Measurements from ENCODE around the gene C1QTNF2. TPM values are rescaled to one million over a fixed set of nuclear protein-coding genes. Genes with fewer than 3 reads are reported as not detected.

The C1QTNF2 gene
- total RNA-seq, 4 donors from 2014 or later: 0.59 to 0.65 TPM; not detected in 2

DNA sequence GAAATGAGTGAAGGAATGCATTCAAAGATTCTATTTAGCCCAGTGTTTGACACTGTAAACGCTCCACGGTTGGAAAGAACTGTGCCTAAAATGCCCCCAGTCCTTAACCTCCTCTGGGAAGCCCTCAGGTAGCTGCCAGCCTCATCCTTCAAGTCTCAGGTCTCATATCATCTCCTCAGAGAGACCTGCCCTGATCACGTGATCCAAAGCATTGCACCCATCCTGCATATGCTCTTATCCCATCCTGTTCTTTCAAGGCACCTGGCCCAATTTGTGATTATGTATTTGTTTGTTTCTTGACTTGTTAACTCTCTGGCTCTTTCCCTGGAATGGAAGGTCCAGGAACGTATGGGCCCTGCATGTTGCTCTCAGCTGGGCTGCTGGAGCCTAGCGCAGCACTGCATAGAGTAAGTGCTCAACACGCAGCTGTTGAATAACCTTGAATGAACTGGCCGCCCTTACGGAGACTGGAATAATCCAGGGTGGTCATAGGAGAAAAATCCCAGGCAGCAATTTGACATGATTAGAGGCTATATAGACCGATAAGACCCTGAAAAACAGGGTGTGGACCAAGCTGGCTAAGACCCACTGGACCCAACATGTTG lies 8.7 kb downstream of the C1QTNF2 start:
- DNase-seq (ENCODE audit: low spot score in 2 of 2): no peak
- 79 to 84% methylated on average over 9 of the region's 9 CpGs for WGBS, 2 donors
- intact Hi-C loops (cut with DNase I; ENCODE audit: low total_unique reads): no loop called here
- TF ChIP-seq POLR2A (IDR thresholded peaks at IDR 0.05): no peak
- TF ChIP-seq, protein P1, sequence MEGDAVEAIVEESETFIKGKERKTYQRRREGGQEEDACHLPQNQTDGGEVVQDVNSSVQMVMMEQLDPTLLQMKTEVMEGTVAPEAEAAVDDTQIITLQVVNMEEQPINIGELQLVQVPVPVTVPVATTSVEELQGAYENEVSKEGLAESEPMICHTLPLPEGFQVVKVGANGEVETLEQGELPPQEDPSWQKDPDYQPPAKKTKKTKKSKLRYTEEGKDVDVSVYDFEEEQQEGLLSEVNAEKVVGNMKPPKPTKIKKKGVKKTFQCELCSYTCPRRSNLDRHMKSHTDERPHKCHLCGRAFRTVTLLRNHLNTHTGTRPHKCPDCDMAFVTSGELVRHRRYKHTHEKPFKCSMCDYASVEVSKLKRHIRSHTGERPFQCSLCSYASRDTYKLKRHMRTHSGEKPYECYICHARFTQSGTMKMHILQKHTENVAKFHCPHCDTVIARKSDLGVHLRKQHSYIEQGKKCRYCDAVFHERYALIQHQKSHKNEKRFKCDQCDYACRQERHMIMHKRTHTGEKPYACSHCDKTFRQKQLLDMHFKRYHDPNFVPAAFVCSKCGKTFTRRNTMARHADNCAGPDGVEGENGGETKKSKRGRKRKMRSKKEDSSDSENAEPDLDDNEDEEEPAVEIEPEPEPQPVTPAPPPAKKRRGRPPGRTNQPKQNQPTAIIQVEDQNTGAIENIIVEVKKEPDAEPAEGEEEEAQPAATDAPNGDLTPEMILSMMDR (IDR thresholded peaks at IDR 0.05): no peak
- no peak overlapping the region for H3K4me3 ChIP-seq (ENCODE audit: low read depth, poor library complexity, severe bottlenecking)

DNA sequence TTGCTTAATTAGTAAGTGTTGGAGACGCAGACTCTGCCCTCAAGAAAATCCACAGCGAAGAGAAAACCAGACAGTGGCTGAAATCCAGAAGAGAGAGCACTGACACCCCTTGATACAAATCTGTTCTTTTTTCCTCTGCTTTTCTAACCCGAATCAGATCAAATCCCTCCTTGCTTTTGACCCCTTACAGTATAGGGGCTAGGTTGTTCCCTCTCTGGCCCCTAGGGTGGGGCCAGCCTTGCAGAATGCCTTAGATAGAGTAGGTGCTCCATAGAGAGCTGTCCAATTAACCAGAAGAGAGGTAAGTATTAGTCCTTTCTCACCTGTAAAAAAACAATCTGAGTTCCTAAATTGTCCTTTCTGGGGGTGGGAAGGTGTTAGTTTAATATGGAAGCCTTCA lies 10.1 kb downstream of the C1QTNF2 start:
- intact Hi-C loops (cut with DNase I; ENCODE audit: low total_unique reads): no loop called here
- no peak for DNase-seq (ENCODE audit: low spot score in 2 of 2)
- no peak overlapping the region for H3K4me3 ChIP-seq (ENCODE audit: low read depth, poor library complexity, severe bottlenecking)
- TF ChIP-seq POLR2A (IDR thresholded peaks at IDR 0.05): no peak
- TF ChIP-seq, protein P1 (IDR thresholded peaks at IDR 0.05): no peak
- WGBS, 2 donors: 17 to 30% methylated on average over 3 of the region's 3 CpGs

DNA sequence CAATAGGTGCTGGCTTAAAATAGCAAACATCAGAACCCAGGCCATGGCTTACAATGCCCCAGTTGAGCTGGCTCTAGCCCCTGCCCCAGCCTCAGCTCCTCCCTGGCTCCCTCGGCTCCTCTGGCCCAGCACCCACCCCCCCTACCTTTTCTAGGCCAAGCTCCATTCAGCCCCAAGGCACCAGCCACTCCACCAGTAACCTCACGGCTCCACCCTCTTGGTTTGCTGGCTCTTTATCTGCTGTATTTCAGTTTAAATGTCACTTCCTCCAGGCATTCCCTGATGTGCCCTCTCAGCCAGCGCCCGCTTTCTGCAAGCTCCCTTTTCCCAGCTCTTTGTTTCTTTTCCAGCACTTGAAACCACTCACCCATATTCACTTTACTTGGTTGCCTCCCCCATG lies 10.6 kb downstream of the C1QTNF2 start:
- intact Hi-C loops (cut with DNase I; ENCODE audit: low total_unique reads): no loop called here
- H3K4me3 ChIP-seq (ENCODE audit: low read depth, poor library complexity, severe bottlenecking): no peak overlapping the region
- 15 to 24% methylated on average over 4 of the region's 4 CpGs for WGBS, 2 donors
- no peak for TF ChIP-seq POLR2A (IDR thresholded peaks at IDR 0.05)
- TF ChIP-seq, protein P1 (IDR thresholded peaks at IDR 0.05): no peak
- DNase-seq (ENCODE audit: low spot score in 2 of 2): no peak

DNA sequence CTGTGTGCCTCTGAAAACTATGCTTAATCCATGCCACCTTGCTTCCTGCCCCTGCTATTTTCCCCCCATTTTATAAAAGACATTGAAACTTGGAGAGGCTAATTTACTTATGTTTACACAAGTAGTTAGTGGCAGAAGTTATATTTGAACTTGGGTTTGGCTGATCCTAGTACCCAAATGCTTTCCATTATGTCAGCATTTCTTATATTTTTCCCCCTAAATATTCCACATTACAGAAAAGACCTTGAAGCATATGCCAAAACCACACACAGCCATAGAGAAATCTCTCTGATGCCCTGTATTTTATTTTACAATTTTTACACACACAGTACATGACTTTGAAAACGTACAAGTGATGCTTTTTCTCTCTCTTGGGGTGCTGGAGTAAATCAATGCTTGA lies 11.2 kb downstream of the C1QTNF2 start:
- no peak overlapping the region for H3K4me3 ChIP-seq (ENCODE audit: low read depth, poor library complexity, severe bottlenecking)
- DNase-seq (ENCODE audit: low spot score in 2 of 2): no peak
- TF ChIP-seq, protein P1 (IDR thresholded peaks at IDR 0.05): no peak
- TF ChIP-seq POLR2A (IDR thresholded peaks at IDR 0.05): no peak
- intact Hi-C loops (cut with DNase I; ENCODE audit: low total_unique reads): no loop called here
- WGBS, 2 donors: 0% methylated on average over 1 of the region's 1 CpG

DNA sequence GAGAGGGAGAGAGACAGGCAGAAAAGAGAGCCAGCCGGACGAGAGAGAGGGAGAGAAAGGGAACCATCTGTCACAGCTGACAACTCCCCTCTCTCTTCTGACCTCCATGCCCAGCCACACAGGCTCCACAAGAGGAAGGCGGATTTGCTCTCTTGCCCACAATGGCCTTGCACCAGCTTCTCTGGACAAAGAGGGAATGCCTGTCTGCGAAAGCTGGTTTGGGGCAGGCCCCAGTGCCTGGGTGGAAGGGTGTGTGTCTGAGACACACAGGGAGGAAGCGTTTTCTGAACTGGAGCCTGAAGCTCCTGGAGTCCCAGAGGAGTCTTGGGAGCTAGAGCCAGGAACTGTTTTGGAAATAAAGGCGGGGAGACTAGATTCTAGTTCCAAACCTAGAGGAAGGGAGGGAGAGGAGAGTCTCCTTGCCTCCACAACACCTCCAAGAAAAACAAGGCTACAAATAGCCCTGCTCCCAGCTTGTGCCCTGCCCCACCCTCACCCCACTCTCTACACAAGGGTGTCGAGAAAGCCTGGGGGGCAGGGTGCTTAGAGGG lies 12.5 kb downstream of the C1QTNF2 start:
- no peak overlapping the region for H3K4me3 ChIP-seq (ENCODE audit: low read depth, poor library complexity, severe bottlenecking)
- DNase-seq (ENCODE audit: low spot score in 2 of 2): no peak
- intact Hi-C loops (cut with DNase I; ENCODE audit: low total_unique reads): no loop called here
- WGBS, 2 donors: 35 to 36% methylated on average over 7 of the region's 7 CpGs
- TF ChIP-seq, protein P1 (IDR thresholded peaks at IDR 0.05): no peak
- no peak for TF ChIP-seq POLR2A (IDR thresholded peaks at IDR 0.05)

DNA sequence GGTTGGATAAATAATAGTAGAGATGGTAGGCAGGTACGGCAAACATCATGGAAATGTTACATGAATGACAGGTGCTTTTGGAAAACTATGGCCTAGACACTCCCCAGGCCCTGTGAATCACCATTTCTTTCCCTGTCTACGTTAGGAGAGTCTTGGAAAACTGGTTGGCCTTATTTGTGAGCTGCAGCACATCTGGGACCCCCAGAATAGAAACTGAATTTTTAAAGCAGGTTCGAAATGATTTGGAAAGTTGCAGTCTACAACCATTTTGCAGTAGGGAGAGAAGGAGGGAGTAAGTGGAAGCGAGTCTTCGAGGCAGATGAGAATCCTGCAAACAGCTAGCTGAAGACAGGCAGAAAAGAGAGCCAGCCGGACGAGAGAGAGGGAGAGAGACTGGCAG lies 13.0 kb downstream of the C1QTNF2 start:
- intact Hi-C loops (cut with DNase I; ENCODE audit: low total_unique reads): no loop called here
- no peak for DNase-seq (ENCODE audit: low spot score in 2 of 2)
- 54% methylated on average over 7 of the region's 7 CpGs for WGBS, 2 donors
- TF ChIP-seq POLR2A (IDR thresholded peaks at IDR 0.05): no peak
- TF ChIP-seq, protein P1 (IDR thresholded peaks at IDR 0.05): no peak
- no peak overlapping the region for H3K4me3 ChIP-seq (ENCODE audit: low read depth, poor library complexity, severe bottlenecking)
